Activated naive CD4-positive, alpha-beta T cell (primary cell): ENCODE results near the gene INSIG2.

Experiments used
- DNase-seq, 4 experiments: peaks; one replicate each; lab custom pipeline; 2025; lab: John Stamatoyannopoulos, UW

Gene INSIG2

GRCh38 chr2:118088051-118089024, at the start of gene INSIG2:
Gene INSIG2, plus strand, starts transcription at chr2:118088471. Its CDS starts 8,086 bp downstream, at chr2:118096557.
- DNase-seq, result peak; percentile 61 to 76 (median 68)

- no peak for DNase-seq
Measured at GRCh38 chr2:118040891-118041290, 47.4 kb upstream of the INSIG2 start.

DNA sequence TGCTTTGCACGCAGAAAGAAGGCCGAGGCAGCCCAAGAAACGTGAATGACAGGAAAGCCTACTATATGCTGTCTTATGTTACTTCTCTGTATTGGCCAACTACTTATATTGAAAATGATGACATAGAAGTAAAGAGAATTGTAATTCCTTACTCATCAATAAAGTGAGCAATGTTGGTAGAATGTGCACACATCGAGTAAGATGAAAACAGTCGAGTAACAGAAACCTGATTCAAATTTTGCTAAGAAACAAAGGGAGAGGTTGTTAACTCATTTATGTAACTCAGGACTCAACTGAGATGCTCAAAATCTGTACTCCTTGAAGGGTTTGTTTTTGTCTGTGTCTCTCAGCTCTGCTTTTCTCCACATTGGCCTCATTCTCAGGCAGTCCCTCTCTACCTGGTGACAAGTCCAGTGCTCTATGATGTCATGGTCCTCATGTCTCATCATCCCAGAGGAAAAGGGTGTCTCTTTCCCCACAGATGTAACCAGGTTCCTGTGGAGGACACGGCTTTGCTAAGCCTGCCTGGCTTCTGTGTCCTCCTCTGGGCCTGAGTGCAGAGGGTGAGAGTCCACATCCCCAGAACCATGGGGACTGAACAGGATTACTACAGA, 44.1 kb upstream of the INSIG2 start:
- DNase-seq, result no peak

GRCh38 chr2:118044854-118045253, 43.4 kb upstream of the INSIG2 start:
- DNase-seq, result no peak

DNA sequence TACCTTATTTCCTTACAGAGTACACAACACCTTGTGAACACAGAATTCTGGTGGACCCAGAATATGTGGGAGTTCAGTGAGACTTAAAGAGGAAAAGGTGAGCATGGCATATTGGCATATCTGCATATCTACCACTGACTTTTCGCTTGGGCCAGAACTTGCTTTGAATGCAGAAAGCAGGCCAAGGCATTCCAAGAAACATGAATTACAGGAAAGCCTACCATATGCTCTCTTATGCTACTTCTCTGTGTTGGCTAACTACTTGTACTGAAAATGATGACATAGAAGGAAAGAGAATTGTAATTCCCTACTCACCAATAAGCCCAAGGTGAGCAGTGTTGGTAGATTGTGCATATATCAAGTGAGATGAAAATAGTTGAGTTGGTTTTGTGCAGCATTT, 43.0 kb upstream of the INSIG2 start:
- no peak for DNase-seq

DNA sequence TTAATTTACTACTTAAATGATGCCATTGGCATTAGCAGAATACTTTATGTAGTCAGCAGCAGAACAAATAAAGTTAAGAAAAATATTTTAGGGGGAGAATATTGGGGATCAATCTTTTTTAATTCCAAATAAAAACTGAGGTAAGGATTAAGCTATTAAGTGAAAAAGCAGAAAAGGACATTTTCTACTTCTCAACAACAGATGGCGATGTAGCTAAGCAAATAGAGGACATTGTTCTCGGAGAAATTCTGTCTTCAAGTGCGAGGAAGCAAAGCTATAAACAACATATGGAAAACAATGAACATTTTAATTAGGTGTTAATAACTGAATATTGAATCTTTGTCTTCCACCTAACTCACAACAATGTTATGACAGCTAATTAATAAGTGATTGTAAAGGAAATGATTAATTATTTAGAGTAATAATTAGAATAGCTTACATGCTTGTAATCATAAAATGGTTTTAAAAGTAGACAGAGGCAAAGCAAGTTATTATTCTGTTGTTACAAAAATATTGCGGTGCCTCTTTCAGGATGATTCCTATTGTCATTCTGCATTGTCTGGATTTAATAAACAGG, 41.5 kb upstream of the INSIG2 start:
- DNase-seq, result no peak

GRCh38 chr2:118047380-118047826, 40.9 kb upstream of the INSIG2 start:
- DNase-seq, result no peak

- no peak for DNase-seq
Measured at GRCh38 chr2:118048401-118048800, 39.9 kb upstream of the INSIG2 start.

- DNase-seq, result no peak
Measured at GRCh38 chr2:118049140-118049815, 39.0 kb upstream of the INSIG2 start.

DNA sequence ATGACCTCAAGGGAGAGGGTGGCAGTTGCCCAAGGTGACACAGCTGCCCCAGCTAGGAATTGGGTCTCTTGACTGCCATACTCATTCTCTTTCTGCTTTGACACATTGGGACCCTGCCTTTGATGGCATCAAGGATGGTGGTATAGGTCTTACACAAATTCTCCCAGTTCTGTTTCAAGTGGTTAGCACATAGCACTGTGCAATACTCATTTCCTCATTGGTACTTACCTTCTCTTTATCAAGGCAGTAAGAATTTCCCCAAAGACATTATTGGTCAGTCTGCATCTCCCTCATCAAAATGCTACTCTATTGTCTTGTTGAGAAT, 38.5 kb upstream of the INSIG2 start:
- no peak for DNase-seq

- no peak for DNase-seq
Measured at GRCh38 chr2:118050386-118050785, 37.9 kb upstream of the INSIG2 start.

- DNase-seq, result no peak
Measured at GRCh38 chr2:118050974-118051373, 37.3 kb upstream of the INSIG2 start.

GRCh38 chr2:118051826-118052358, 36.4 kb upstream of the INSIG2 start:
- DNase-seq, result no peak

GRCh38 chr2:118052474-118052873, 35.8 kb upstream of the INSIG2 start:
- no peak for DNase-seq

- DNase-seq, result no peak
Measured at GRCh38 chr2:118053681-118054080, 34.6 kb upstream of the INSIG2 start.

GRCh38 chr2:118054213-118055008, 33.9 kb upstream of the INSIG2 start:
- no peak for DNase-seq

DNA sequence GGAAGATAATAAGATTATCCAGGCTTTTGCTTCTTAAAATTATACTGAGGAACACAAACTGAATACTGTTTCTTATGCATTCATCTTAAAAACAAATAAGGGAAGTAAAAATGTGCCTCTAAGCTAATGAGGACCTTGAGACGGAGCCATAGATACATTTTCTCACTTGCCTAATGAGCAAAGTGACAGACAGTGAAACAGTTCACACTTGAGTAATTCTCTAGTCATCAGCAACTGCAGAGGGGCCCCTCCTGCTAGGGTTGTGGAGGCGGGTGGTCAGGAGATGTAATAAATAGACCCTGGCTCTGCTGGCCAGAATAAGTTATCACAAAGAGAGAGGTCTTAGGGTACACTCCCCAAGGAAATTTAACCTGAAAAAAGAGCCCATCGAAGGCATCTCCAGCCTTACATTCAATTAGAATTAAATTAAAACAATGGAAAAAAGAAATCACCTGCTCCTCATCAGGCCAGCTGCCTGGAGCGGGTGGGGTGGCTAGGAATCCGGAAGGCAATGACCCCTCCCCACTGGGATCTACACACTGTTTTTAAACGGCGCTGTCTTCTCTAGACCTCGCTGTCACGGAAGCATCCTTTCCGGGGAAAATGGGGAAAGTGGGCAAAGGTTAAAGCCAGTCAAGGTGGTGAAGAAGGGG, 32.6 kb upstream of the INSIG2 start:
- no peak for DNase-seq

GRCh38 chr2:118056165-118056534, 32.1 kb upstream of the INSIG2 start:
- no peak for DNase-seq

- DNase-seq, result no peak
Measured at GRCh38 chr2:118056801-118057200, 31.5 kb upstream of the INSIG2 start.

DNA sequence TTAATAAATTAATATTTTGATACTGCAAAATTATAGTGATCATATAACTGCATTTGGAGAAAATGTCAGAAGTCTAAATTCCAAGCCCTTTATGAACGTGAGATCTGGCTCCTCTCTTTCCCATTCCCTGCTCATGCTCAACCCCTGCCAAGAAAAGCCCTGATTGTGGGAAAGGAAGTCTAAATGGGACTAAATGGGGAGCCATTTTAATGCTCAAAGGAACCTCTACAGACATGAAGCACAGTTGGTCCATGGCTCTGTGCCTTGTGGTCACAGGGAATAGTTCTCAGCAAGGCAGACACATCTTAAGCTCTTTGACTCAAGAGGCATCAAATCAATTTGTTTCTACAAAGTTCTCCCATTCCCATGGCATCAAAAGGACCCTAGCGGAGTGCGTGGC, 29.3 kb upstream of the INSIG2 start:
- DNase-seq, result no peak
